Cardiac muscle cell (in vitro differentiated cells and primary cell): ENCODE measurements around the gene ASB15. TPM values are rescaled to one million over a fixed set of nuclear protein-coding genes. Genes with fewer than 3 reads are reported as not detected.

ENCODE experiments used
- DNase-seq, 2 donors: peaks; one replicate each; pipeline versions ENCODE4 v3.0.0 to v3.0.0-alpha.2; 2010 to 2017; ENCODE audit warnings: low read depth in 1 of 2, low spot score in 1 of 2
- H3K27ac ChIP-seq: fragments of 200-600 bp; sonication (generic); 2 replicates; pipeline ENCODE4 v1.5.1; 2016
- H3K27me3 ChIP-seq: fragments of 200-600 bp; sonication (generic); 2 replicates; pipeline ENCODE4 v1.6.0; 2016; ENCODE audit warnings: control low read depth
- H3K36me3 ChIP-seq: fragments of 200-600 bp; sonication (generic); 2 replicates; pipeline ENCODE4 v1.5.1; 2016; ENCODE audit warnings: control low read depth
- H3K4me1 ChIP-seq: fragments of 200-600 bp; sonication (generic); 2 replicates; pipeline ENCODE4 v1.8.1; 2017; ENCODE audit warnings: low read depth, mild to moderate bottlenecking, mixed run types
- H3K4me3 ChIP-seq: fragments of 200-600 bp; sonication (generic); 2 replicates; pipeline ENCODE4 v1.5.1; 2016; ENCODE audit warnings: mild to moderate bottlenecking
- H3K9me3 ChIP-seq: fragments of 200-600 bp; sonication (generic); 2 replicates; pipeline ENCODE4 v1.5.1; 2017; ENCODE audit warnings: low read depth, mild to moderate bottlenecking, control low read depth
- polyA plus RNA-seq: library from polyadenylated mRNA; unstranded; fragments of >200 nt; fragmentation: Nextera tagmentation; extraction: Ambion mirVana; gene quantifications from 2 replicates; pipeline ENCODE4 v1.2.1, GENCODE V29; 2016
- total RNA-seq: library from RNA; depleted of rRNA; stranded (reverse); fragments of >200 nt; gene quantifications from 2 replicates; pipeline ENCODE4 v1.2.3, GENCODE V29; 2016
- TF ChIP-seq, protein P1 (sequence below): IDR thresholded peaks from 2 replicates; pipeline ENCODE4 v1.5.1; 2012; ENCODE audit warnings: low read depth, mild to moderate bottlenecking, low read length

The ASB15 gene
- total and polyA plus RNA-seq, 2 experiments from 2014 or later = not detected

DNA sequence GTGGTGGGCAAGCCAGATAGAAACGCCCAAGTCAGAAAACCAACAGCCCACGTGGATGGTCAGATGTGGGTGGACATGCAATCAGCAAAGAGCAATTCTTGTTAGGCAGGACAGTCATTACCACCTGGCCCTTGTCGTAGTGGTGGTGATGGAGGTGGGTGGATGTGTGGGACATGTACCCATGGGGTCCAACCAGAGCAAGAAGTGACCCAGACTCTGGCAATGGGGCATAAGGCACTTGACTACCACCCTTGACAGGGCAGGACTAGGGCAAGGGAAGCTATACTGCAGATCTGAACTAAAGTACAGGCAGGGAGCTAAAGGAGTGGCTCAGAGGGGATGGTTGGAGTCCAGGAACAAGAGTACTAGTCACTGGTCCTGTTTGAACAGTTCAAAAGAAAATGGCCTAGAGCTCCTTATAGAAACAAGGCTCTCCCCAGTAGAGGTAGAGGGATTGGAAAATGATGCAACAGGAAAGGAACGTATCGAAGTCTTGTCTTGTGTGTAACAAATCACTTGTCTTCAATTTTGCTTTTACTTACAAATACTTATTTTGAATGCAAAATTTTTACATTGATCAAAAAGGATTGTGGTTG, 71.6 kb downstream of the ASB15 start:
- peaks cover 19% of the 10 kb centered on the region for H3K4me1 ChIP-seq
- no peaks in the 10 kb centered on the region for H3K36me3 ChIP-seq
- no peaks in the 10 kb centered on the region for H3K9me3 ChIP-seq
- TF ChIP-seq, protein P1, sequence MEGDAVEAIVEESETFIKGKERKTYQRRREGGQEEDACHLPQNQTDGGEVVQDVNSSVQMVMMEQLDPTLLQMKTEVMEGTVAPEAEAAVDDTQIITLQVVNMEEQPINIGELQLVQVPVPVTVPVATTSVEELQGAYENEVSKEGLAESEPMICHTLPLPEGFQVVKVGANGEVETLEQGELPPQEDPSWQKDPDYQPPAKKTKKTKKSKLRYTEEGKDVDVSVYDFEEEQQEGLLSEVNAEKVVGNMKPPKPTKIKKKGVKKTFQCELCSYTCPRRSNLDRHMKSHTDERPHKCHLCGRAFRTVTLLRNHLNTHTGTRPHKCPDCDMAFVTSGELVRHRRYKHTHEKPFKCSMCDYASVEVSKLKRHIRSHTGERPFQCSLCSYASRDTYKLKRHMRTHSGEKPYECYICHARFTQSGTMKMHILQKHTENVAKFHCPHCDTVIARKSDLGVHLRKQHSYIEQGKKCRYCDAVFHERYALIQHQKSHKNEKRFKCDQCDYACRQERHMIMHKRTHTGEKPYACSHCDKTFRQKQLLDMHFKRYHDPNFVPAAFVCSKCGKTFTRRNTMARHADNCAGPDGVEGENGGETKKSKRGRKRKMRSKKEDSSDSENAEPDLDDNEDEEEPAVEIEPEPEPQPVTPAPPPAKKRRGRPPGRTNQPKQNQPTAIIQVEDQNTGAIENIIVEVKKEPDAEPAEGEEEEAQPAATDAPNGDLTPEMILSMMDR = no peak
- H3K27me3 ChIP-seq = no peaks in the 10 kb centered on the region
- peak overlapping the region; percentile 84 for H3K27ac ChIP-seq
- H3K4me3 ChIP-seq = no peak overlapping the region
- DNase-seq = no peak

DNA sequence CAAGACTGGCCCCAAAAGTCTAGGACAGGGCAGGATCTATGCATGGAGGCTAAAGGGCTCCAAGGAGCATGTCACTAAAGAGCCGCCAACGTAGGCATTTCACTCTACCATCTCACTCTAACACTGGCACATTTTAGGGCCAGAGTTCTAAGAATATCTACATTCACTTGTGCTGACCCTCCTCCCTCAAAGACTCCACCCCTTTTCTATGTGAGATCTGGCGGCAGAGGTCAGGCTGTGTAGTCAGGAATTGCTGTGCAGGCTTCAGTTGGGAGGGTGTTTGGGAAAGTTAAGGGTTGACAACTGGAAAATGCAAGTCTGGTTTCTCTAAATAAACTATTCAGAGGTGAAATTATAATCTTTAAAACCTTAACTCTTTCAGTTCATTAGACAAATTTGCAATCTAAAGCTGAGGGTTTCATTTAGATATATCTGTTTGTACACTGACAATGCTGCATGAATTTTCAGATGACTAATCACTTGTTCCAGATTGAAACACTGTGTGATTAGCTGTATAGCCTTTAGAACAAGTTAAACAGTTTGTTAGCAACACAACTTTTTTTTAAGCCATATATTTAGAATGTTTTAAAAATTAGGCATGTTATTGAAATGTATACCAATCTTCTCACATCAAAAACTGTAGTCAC, 72.3 kb downstream of the ASB15 start:
- Histone ChIP-seq H3K9me3 (no peaks in the 10 kb centered on the region), H3K4me3 (no peak overlapping the region), H3K27me3 (no peaks in the 10 kb centered on the region), H3K36me3 (no peaks in the 10 kb centered on the region), H3K4me1 (peaks cover 19% of the 10 kb centered on the region), H3K27ac (peak overlapping the region; percentile 84)
- TF ChIP-seq, protein P1 = no peak
- peak in 1 of 2 donors; percentile 26 for DNase-seq

DNA sequence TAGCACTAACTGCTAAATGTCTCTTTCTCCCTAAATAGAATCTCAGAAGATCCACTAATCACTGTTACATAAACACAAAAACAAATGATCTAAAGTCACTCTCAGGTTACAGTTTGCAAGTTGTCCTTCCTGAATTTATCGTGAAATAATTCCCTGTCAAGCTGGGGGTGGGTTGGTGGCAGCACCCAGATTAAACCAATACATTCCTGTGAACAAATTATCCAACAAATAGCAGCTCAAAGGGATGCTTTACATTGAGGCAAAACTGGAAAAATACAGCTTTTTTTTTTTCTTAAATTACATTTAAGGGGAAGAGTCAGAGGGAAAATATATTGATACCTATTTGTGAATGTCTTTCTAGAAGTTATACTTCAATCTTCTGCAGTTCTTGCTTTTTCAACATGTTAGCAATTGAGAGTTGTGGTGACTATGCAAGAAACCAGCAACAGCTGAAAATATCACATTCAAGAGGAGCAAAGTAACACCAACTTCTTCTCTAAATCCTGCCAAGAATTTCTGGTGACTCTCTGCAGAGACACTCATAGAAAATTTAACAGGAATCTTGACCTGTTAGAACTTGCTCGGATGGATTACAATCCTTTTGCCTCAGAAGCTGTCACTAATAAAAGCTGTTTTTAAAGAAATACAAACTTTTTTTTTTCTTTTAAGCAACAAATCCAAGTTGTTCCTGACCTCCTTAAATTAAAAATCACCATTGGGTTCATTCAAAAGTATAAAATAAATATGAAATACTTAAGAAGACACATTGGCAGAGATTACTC, 73.0 kb downstream of the ASB15 start:
- DNase-seq = peak in 1 of 2 donors; percentile 25
- H3K4me3 ChIP-seq = no peak overlapping the region
- H3K27me3 ChIP-seq = no peaks in the 10 kb centered on the region
- no peaks in the 10 kb centered on the region for H3K9me3 ChIP-seq
- TF ChIP-seq, protein P1 = no peak
- H3K27ac ChIP-seq = peak overlapping the region; percentile 84
- peaks cover 19% of the 10 kb centered on the region for H3K4me1 ChIP-seq
- H3K36me3 ChIP-seq = no peaks in the 10 kb centered on the region

DNA sequence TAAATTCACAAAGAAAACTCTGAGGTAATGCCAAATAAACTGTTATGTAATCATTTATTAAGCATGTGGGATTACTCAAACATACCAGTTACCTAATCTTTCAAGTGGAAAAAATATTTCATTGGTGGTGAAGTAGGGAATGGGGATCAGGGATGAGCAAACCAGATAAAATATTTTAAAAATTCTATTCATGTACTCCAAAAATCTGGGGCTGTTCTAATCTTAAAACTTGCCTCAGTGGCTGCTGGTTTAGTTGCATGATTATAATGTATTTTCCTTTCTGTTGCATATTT, 73.5 kb downstream of the ASB15 start:
- Histone ChIP-seq H3K4me3 (no peak overlapping the region), H3K27ac (peak overlapping the region; percentile 84), H3K27me3 (no peaks in the 10 kb centered on the region), H3K4me1 (peaks cover 22% of the 10 kb centered on the region), H3K9me3 (no peaks in the 10 kb centered on the region), H3K36me3 (no peaks in the 10 kb centered on the region)
- TF ChIP-seq, protein P1 = no peak
- DNase-seq = peak in 1 of 2 donors; percentile 64

DNA sequence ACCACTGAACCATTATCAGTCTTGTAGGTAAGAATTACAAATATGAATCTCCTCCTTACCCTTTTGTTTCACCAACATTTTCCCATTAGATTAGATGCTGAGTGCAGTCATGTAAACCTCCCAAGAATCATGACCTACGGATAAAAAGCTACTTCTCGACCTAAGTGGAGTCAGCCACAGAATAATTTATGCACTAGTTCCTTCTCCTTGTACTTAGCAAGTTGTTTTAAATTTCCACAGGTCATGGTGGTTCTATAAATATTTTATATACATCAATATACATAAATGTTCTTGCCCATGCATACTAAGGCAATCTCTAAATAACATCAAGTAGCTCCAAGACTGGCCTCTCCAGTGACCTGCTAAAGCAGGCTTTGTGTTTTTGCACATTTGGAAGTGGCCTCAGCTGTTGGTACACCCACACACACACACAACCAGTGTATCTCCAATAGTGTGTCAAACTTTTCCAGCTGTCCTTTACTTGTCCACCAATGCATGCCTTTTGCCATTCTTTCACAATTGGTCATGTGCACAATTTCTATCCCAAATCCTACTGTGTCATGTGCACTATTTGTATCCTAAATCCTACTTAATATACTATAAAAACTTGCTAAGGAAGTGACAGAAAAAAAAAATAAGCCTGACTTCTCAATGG, 75.6 kb downstream of the ASB15 start:
- Histone ChIP-seq H3K4me1 (peaks cover 41% of the 10 kb centered on the region), H3K27me3 (no peaks in the 10 kb centered on the region), H3K36me3 (no peaks in the 10 kb centered on the region), H3K9me3 (no peaks in the 10 kb centered on the region), H3K27ac (peak overlapping the region; percentile 13), H3K4me3 (no peak overlapping the region)
- TF ChIP-seq, protein P1 = no peak
- no peak for DNase-seq
